GM21619 (cell line): Measurements from ENCODE around the gene HDC.

Experiments
- ATAC-seq: cut with Tn5 transposase; IDR thresholded peaks from one replicate; pipeline ENCODE4 v1.9.1; 2021; ENCODE audit not compliant: unreplicated experiment

Gene HDC

GRCh38 chr15:50256188-50257041 is 9.1 kb downstream of the HDC start:
- ATAC-seq = no peak

- no peak for ATAC-seq
Observed at GRCh38 chr15:50252556-50252955, 13.0 kb downstream of the HDC start.

DNA sequence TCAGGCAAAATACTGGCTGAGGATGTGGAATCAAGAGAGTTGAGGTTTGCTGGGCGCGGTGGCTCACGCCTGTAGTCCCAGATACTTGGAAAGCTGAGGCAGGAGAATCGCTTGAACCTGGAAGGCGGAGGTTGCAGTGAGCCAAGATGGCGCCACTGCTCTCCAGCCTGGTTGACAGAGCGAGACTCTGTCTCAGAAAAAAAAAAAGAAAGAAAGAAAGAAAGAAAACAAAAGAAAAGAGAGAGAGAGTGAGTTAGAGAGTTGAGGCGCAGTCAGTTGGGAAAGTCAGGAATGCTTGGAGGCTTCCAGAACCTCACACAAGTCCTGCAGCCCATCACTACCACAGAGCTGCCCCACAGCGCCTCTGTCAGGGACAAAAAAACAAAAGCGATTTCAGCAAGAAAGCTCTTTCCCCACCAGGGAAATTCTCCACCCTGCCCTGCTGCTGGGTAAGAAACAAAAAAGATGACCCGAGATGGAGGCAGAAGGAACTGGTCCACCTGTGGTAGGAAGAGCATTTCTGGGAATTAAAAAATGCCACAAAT is 13.8 kb downstream of the HDC start:
- no peak for ATAC-seq

DNA sequence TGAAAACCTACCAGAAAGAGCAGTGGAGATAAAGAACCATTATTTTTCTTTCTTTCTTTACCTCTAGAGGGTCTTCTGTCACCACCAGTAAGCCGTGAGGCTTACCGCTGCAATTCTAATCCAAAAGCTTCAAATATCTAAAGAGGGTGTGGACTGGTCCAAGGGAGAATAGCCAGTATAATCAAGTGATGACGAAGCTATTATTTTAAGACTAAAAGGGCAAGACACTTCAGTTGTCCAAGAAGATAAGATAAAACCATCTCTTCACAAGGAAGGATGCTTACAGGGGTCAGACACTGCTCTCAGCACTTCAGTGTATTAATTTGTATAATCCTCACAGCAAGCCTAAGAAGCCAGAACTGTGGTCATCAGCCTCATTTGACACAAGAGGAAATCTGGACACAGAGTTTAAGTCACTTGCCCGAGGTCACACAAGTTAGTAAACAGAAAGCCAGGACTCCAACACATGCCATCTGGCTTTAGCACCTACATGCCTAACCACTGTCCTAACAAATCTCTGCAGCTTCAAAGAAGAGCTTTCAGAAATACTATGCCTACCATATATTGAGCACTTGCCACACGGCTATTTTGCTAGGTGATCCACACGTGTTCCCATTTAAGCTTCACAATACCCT is 14.6 kb downstream of the HDC start:
- ATAC-seq = no peak

DNA sequence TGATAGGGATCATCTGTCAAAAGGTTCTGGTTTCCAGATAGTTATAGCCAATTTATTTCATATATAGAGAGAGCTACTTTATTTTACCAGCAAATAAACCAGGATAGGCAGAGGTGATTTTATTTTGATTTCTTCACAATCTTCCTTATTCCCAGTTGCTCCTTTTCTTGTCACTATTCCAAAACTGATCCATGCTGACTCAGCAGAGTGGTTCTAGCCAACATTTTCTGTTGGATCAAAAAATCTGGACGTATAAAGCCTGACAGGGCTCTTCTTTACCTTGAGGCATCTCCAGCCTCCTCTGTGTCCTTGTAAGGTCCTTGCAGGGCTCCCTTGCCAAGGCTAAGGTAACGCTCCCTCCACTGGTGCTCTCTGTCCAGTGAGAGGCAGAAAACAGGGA is 15.8 kb downstream of the HDC start:
- no peak for ATAC-seq

DNA sequence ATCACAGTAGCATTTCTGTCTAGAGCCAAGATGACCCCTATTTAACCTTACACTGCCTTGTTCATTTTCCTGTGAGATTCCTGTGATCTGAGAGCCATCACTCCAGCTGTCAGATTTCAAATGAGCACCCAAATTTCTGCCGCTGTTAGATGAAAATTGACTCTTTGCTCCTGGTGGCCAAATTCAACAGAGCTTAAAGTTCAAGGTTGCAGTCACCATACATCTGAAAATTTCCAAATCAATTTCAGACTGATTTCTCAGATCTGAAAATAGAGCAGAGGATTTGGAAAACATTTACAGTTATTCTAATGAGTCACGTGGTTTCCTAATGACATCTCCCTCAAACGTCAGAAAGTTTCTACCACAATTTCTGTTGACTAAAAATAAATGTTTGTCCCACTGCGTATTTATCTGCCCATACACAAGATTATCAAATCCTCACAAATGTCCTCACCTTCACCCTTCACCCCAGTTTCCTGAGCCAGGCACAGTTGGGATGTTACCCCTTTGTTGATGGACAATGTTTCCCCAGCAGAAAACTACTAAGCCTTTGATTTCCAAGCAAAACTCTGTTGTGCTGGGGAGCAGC is 16.4 kb downstream of the HDC start:
- ATAC-seq = no peak

DNA sequence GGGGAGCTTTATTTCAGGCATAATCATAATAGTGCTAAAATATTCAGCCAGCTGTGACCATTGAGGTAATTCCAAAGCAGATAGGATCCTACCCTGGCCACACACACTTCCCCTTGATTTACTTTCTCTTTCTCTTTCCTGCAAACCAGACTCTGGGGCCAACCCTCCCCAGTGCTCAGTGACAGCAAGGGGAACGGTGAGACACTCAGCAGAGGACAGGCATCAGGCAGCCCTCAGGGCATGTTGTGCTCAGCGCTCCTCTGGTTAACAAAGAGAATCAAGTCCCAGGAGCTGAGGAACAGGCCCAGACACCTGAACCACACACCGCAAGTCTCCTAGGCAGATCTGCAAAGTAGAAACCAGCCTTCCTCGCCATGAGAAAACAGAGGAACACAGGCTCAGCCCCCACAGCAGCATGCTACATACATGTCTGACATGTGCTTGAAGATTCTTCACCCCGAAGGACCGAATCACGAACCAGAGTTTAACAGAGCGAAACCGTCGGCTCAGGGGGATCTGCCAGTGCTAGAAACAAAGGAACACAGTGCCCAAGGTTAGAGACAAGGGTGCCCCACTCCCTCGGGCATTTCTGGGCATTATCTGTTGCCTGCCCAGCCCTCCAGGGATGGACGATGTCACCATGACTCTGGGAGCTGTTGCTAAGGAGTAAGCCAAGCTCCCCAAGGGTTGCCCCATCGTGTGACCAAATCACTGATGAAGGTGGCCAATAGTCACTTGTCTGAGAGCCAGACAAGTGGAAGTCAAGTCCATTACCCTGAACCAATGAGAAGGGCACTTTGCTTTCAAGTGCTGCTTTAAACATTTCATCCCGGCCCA is 17.5 kb downstream of the HDC start:
- peak; percentile 92 for ATAC-seq

DNA sequence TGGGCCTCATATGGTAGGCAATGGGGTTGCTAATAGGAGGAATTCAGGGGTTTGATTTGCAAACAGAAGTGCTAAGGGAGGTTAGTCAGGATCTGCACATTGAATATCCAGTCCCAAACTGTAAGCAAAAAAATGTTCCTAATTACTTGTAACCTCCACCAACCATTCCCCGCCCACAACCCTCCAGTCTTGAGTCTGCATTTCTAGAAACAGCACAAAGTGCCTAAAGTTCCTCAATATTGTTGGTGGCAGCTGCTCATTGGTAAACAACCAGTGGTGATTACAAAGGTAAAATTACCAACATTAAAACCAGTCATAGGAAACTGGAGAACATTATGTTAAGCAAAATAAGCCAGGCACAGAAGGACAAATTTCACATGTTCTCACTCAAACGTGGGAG is 18.9 kb downstream of the HDC start:
- ATAC-seq = no peak

DNA sequence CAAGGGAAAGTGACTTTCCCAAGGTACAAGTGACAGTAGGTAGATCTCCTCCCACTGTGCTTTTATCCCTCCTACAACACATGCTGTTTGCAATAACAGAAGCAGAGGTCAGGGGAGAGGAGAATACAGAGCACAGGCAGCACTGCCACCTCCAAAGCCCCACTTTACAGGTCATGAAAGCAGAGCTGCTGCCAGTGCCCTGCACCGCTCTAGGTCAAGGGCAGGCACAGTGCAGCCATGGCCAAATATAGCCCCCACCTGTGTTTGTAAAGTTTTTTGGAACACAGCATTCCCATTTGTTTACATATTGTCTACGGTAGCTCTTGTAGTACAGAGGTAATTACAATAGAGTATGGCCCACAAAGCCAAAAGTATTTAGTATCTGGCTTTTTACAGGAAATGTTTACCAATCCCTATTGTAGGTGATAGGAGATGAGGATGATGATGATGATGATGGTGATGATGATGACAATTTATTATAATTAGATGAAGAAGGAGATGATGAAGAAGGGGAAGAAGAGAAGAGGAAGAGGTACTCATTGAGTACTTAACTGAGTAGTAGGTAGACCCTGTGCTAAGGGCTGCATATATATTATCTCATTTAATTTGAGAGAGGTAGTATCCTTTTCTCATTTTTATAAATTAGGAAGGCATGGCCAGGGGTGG is 20.4 kb downstream of the HDC start:
- no peak for ATAC-seq

DNA sequence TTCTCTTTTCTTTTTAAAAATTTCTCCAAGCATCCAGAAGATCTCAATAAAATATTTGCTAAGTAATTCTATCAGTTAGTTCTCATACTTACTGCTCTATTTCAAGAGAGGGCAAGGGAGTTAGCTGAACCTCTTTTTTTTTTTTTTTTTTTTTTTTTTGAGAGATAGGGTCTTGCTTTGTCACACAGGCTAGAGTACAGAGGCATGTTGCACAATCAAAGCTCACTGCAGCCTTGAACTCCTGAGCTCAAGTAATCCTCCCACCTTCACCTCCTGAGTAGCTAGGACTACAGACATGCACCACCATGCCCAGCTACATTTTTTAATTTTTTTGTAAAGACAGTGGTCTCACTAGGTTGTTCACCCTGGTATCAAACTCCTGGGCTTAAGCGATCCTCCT is 21.4 kb downstream of the HDC start:
- no peak for ATAC-seq

- ATAC-seq = no peak
Observed at GRCh38 chr15:50241684-50242450, 23.7 kb downstream of the HDC start.

GRCh38 chr15:50238255-50238654 is 27.3 kb downstream of the HDC start:
- ATAC-seq = no peak

DNA sequence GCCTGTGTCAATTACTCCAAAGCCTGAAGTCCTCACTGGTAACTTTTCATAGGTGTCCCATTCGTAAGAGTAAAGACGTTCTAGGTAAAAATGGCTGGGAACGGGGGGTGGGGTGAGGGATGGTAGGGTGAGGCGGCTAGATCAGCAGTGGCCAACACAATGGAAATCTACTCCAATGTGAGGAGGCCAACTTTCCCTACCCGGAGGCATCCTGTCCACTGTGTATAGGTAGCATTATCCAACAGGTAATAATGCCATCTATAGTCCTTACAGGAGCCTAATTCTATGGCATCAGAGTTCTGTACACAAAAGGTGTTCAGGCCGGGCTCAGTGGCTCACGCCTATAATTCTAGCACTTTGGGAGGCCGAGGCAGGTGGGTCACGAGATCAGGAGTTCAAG is 29.1 kb downstream of the HDC start:
- no peak for ATAC-seq

- no peak for ATAC-seq
Observed at GRCh38 chr15:50235794-50236193, 29.7 kb downstream of the HDC start.

- ATAC-seq = no peak
Observed at GRCh38 chr15:50234764-50235163, 30.8 kb downstream of the HDC start.

DNA sequence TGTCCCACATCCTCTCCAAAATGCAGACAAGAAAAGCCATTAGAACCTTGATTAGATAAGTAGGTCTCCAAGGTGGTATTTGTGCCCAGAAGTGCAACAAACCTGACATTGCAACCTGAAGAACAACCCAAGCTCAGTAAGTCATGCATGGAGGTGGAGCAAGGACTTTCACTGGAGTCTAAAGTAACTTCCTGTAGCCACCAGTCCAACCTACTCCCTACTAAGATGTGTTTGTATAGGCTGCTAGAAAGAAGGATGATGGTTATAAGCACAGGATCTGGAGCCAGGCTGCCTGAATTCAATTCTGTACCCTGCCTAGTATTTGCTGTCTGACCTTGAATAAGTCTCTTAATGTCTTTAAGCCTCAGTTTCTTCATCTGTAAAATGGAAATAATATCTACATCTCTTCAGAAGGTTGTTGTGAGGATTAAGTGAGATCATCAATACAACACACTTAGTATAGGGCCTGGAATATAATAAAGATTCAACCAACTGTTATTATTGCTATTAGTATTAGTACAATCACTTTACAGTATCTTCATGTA is 32.3 kb downstream of the HDC start:
- ATAC-seq = no peak

GRCh38 chr15:50232791-50233190 is 32.7 kb downstream of the HDC start:
- ATAC-seq = no peak

DNA sequence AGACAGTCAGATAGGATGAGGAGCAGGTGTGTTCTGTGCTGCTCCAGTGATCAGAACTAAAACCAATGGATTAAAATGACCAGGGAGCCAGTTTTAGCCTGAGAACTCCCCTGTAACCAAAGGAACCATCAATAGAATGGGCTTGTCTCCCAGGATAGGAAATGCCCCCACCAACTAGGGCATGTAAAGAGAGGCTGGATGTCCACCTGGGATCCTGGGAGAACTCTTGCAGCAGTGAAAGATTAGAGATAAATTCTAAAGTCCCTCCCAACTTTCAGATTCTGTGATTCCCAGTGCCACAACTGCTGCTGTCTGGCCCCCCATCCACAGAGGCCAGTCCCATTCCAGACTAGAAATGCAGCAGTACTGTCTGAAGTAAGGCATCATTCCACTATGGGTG is 33.8 kb downstream of the HDC start:
- no peak for ATAC-seq

DNA sequence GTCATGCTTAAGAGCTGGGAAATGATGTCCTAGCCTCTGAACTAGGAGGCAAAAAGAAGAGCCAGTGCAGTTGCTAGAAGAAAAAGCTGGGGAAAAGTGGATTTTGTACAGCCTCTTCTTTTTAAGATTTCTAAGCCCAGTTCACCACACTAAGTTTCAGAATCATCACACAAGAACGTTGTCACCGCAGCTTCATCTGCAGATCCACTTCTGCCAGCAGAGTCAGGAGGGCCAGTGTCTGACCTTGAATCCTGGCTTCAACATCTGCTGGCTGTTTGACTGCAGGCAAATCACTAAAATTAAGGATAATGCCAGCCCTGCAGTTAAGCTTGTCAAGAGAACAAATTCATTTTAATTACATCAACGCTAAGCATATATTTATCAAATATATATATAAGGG is 36.2 kb downstream of the HDC start:
- no peak for ATAC-seq

GRCh38 chr15:50228866-50229265 is 36.7 kb downstream of the HDC start:
- ATAC-seq = no peak
